Measurements from ENCODE around the gene TNPO2. TPM values are rescaled to one million over a fixed set of nuclear protein-coding genes. Genes with fewer than 3 reads are reported as not detected.
A peak's percentile ranks its signal among the peaks of the same experiment; 100 is the strongest.

The TNPO2 gene
- total RNA-seq, 1 donor from 2014 or later: 153 TPM

GRCh38 chr19:12754465-12755196, 30.9 kb upstream of the TNPO2 start:
- Mint-ChIP-seq H3K36me3 (ENCODE audit: low read depth) (no peaks in the 10 kb centered on the region), H3K27ac (no peak overlapping the region), H3K27me3 (ENCODE audit: insufficient read depth) (peaks cover 10% of the 10 kb centered on the region), H3K4me1 (ENCODE audit: low read depth) (peaks cover 5% of the 10 kb centered on the region), H3K4me3 (no peak overlapping the region), H3K9me3 (no peaks in the 10 kb centered on the region)
- no peak for DNase-seq (ENCODE audit: low spot score)
- intact Hi-C loops (cut with micrococcal nuclease): no loop called here

DNA sequence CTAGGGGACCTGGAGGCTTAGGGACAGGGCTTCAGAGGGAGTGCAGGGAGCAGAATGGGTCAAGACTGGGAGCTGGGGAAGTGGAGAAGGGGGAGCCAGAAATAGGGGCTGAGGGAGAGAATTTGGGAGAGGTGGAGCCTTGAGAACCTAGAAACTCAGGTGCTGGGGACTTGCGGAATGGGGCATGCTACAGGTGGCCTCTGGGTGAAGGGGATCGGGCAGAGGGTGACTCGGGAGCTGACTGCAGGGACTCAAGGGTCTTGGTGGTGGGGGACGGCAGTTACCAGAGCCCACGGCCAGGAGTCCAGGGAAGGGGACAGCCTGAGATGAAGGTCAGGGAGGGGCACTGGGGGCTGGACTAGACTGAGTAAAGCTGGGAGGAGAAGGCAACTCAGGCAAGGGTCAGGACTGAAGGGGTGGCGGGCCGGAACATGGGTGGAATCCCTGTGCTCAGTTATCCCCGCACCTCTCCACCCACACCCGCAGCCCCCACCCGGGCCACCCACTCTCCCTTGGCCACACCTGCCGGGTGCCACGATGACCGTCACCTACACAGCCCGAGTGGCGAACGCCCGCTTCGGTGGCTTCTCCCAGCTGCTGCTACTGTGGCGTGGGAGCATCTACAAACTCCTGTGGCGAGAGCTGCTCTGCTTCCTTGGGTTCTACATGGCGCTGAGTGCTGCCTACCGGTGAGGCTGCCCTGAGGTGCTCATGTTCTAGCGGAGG, 28.5 kb upstream of the TNPO2 start:
- Mint-ChIP-seq H3K9me3 (peaks cover 6% of the 10 kb centered on the region), H3K4me1 (ENCODE audit: low read depth) (peaks cover under 1% of the 10 kb centered on the region), H3K4me3 (no peak overlapping the region), H3K27me3 (ENCODE audit: insufficient read depth) (peaks cover 5% of the 10 kb centered on the region), H3K36me3 (ENCODE audit: low read depth) (peaks cover 12% of the 10 kb centered on the region), H3K27ac (no peak overlapping the region)
- intact Hi-C loops (cut with micrococcal nuclease): no loop called here
- DNase-seq (ENCODE audit: low spot score): no peak

DNA sequence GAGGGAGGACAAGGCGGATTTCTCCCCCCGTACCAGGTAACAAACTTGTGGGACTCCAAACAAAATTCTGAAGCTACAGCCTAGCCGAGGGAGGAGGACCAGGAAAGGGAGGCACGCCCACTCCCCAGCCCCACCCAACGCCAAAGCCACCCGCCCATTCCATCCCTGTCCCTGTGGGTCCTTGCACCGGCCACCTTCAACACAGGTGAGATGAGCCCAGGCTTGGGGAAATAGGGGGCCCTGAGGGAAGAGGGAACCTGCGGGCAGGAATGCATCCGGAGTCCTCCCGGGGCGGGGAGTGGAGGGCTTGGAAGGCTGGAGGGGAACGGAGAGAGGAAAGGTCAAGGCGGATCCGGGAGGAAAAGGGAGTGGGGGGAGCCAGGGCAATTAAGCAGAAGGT, 27.9 kb upstream of the TNPO2 start, which contains the start of gene BEST2:
BEST2 (plus strand) TSS at position 157 of the 400 bp plus-strand sequence. CDS start 802 bp downstream, outside the sequence.
- no peak for DNase-seq (ENCODE audit: low spot score)
- peaks cover 6% of the 10 kb centered on the region for H3K9me3 Mint-ChIP-seq
- H3K27ac Mint-ChIP-seq: no peak within 1 kb of the TSS
- no peaks in the 10 kb centered on the region for H3K4me1 Mint-ChIP-seq (ENCODE audit: low read depth)
- intact Hi-C loops (cut with micrococcal nuclease): no loop called here
- peaks cover 5% of the 10 kb centered on the region for H3K27me3 Mint-ChIP-seq (ENCODE audit: insufficient read depth)
- no peak within 1 kb of the TSS for H3K4me3 Mint-ChIP-seq
- H3K36me3 Mint-ChIP-seq (ENCODE audit: low read depth): peaks cover 15% of the 10 kb centered on the region

DNA sequence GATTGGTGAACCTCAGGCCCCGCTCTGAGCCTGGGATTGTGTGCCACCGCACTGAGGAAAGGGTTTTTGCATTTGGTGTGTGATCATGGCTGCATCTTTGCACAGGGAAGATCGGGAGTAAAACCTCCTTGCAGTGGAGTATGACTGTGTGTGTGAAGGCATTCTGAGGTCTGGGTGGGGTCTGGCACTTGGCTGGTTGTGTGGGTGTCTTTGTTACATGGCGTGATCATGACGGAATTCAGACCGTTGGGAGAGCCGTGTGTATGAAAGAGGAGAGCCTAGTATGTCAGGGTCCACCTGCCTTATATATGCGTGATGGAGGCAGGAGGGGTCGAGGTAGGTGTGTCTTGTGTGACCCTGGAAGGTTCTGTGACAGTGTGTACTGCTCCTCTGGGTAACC, 27.1 kb upstream of the TNPO2 start:
- no peak overlapping the region for H3K27ac Mint-ChIP-seq
- no peaks in the 10 kb centered on the region for H3K4me1 Mint-ChIP-seq (ENCODE audit: low read depth)
- intact Hi-C loops (cut with micrococcal nuclease): no loop called here
- H3K36me3 Mint-ChIP-seq (ENCODE audit: low read depth): peaks cover 15% of the 10 kb centered on the region
- peaks cover 6% of the 10 kb centered on the region for H3K9me3 Mint-ChIP-seq
- DNase-seq (ENCODE audit: low spot score): no peak
- peaks cover 5% of the 10 kb centered on the region for H3K27me3 Mint-ChIP-seq (ENCODE audit: insufficient read depth)
- no peak overlapping the region for H3K4me3 Mint-ChIP-seq

DNA sequence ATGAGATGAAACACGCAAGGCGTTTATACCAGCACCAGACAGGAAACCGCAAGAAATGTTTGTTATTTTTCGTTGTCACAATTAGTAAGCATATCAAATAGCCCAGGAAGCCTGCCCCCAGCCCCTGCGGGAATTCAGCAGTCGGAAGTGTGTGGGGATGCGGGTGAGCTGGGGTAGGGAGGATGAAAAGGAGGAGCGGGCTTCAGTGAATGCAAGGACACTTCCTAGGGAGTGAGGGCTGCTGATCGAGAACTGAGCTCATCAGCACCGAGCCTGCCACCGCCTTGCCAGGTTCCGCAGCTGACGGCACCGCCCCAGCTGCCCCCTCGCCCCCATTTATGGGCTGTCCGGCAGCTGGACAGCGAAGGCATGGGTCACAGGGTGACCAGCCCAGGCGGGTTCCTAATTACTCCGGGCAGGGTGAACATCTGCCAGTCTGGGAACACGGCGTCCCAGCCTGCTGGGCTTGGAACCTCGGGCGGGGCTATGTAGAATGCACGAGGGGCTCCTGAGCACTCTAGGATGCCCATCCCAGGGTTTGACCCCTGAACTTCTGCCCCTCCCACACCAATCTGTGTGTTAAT, 26.3 kb upstream of the TNPO2 start:
- no peak overlapping the region for H3K27ac Mint-ChIP-seq
- peaks cover 6% of the 10 kb centered on the region for H3K9me3 Mint-ChIP-seq
- H3K4me1 Mint-ChIP-seq (ENCODE audit: low read depth): no peaks in the 10 kb centered on the region
- peaks cover 5% of the 10 kb centered on the region for H3K27me3 Mint-ChIP-seq (ENCODE audit: insufficient read depth)
- H3K36me3 Mint-ChIP-seq (ENCODE audit: low read depth): peaks cover 18% of the 10 kb centered on the region
- intact Hi-C loops (cut with micrococcal nuclease): no loop called here
- H3K4me3 Mint-ChIP-seq: no peak overlapping the region
- DNase-seq (ENCODE audit: low spot score): no peak

DNA sequence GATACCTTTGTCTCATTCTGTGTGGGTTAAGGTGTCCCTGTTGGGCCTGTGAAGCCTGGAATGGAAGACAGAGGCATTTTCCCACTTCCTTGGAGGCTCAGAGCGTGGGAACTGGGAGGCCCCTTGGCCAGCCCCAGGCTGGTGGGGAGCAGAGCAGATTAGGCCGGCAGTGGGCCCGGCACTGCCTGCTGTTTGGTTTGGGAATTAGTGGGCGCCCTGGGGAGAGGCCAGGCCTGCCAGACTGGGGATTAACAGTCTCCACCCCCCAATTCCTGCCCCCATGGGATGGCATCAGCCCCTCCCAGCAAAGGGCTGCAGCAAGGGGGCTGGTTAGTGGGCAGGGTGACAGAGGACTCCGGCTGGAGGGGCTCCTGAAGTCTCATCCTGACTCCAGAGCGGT, 24.8 kb upstream of the TNPO2 start:
- intact Hi-C loops (cut with micrococcal nuclease): no loop called here
- no peak for DNase-seq (ENCODE audit: low spot score)
- Mint-ChIP-seq H3K9me3 (peaks cover 6% of the 10 kb centered on the region), H3K36me3 (ENCODE audit: low read depth) (peaks cover 22% of the 10 kb centered on the region), H3K27ac (no peak overlapping the region), H3K4me3 (no peak overlapping the region), H3K27me3 (ENCODE audit: insufficient read depth) (peaks cover 5% of the 10 kb centered on the region), H3K4me1 (ENCODE audit: low read depth) (no peaks in the 10 kb centered on the region)

- Mint-ChIP-seq H3K27me3 (ENCODE audit: insufficient read depth) (no peaks in the 10 kb centered on the region), H3K4me1 (ENCODE audit: low read depth) (no peaks in the 10 kb centered on the region), H3K36me3 (ENCODE audit: low read depth) (peaks cover 29% of the 10 kb centered on the region), H3K9me3 (peaks cover 6% of the 10 kb centered on the region), H3K27ac (no peak overlapping the region), H3K4me3 (no peak overlapping the region)
- DNase-seq (ENCODE audit: low spot score): no peak
- intact Hi-C loops (cut with micrococcal nuclease): no loop called here
Measured at GRCh38 chr19:12745166-12745897, 21.6 kb upstream of the TNPO2 start.

DNA sequence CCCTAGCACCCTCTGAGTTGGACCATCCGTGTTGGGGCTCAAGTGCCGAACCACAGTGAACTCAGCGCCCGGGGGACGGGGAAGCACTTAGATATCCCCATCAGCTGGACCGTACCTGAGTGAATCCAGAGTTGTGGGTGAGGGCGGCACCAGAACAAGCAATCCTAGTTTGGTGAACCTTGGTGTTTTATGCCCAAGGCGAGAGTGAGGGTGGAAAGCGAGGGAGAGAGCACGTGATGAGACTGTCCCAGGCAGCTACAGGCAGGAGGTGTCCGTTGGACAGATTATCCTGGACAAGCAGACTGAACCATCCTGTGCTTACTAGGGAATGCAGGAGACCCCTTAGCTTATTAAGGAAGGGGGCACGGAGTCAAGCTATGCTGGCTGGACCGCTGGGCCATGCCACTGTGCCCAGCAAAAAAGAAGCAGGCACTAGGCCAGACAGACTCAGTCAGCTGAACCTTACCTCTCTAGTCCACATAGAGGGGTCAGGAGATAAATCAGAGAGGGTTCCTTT, 14.2 kb upstream of the TNPO2 start:
- DNase-seq (ENCODE audit: low spot score): no peak
- H3K9me3 Mint-ChIP-seq: no peaks in the 10 kb centered on the region
- intact Hi-C loops (cut with micrococcal nuclease): loop anchor here (1.0 to 10.0 kb wide), 9 partner anchors 16 to 1643 kb away; partner anchors contain the start of genes CALR, DHPS, FBXW9 and GCDH
- peak overlapping the region; percentile 99 for H3K4me3 Mint-ChIP-seq
- H3K4me1 Mint-ChIP-seq (ENCODE audit: low read depth): peaks cover 23% of the 10 kb centered on the region
- no peaks in the 10 kb centered on the region for H3K27me3 Mint-ChIP-seq (ENCODE audit: insufficient read depth)
- peak overlapping the region; percentile 29 for H3K27ac Mint-ChIP-seq
- H3K36me3 Mint-ChIP-seq (ENCODE audit: low read depth): peaks cover 17% of the 10 kb centered on the region

DNA sequence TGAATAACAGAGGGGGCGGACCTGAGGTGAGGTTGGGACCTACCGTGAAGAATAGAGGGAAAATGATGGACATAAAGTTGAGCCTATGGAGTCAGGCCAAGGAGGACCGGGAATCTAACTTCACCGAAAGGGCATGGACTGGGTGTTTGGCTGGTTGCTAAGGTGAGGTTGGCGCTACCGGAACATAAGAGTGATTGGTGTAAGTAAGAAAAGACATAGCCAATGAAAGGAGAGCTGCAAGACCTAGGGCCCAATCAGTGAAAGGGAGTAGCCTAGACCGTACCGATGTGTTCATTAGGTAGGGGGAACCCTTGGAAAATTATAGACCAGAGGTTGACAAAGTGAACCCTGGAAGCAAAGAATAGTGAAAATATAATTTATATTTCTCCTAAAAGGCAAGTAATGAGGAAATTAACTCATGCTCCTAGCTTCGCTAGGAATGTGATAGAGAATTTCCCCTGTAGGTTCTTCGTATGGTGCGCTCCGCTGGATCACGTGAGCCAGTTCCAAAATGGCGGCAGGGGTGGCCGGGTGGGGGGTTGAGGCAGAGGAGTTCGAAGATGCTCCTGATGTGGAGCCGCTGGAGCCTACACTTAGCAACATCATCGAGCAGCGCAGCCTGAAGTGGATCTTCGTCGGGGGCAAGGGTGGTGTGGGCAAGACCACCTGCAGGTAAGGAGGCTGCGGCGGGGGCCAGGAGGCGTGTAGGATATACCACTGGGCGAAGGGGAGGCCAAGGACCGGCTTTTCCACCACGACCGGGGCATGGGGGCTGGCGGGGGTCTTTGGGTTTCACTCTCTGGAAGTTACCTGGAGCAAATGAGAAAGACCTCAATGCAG, 13.5 kb upstream of the TNPO2 start, which contains the start of gene GET3:
GET3 (plus strand) TSS at position 503 of the 840 bp plus-strand sequence; CDS start at position 512, 9 bp downstream.
- no peaks in the 10 kb centered on the region for H3K27me3 Mint-ChIP-seq (ENCODE audit: insufficient read depth)
- peak; percentile 75 for DNase-seq (ENCODE audit: low spot score)
- peak within 1 kb of the TSS; percentile 99 for H3K4me3 Mint-ChIP-seq
- intact Hi-C loops (cut with micrococcal nuclease): loop anchor here (1.0 to 10.0 kb wide), 9 partner anchors 15 to 1642 kb away; partner anchors contain the start of genes CALR, DHPS, FBXW9 and GCDH
- H3K36me3 Mint-ChIP-seq (ENCODE audit: low read depth): peaks cover 18% of the 10 kb centered on the region
- peak within 1 kb of the TSS; percentile 83 for H3K27ac Mint-ChIP-seq
- H3K4me1 Mint-ChIP-seq (ENCODE audit: low read depth): peaks cover 28% of the 10 kb centered on the region
- H3K9me3 Mint-ChIP-seq: no peaks in the 10 kb centered on the region

GRCh38 chr19:12733369-12734214, 9.9 kb upstream of the TNPO2 start:
- intact Hi-C loops (cut with micrococcal nuclease): loop anchor here (1.0 to 10.0 kb wide), 7 partner anchors 10 to 1639 kb away; partner anchors contain the start of genes FARSA, FBXW9, NACC1 and TNPO2
- Mint-ChIP-seq H3K9me3 (no peaks in the 10 kb centered on the region), H3K4me3 (peak overlapping the region; percentile 99), H3K4me1 (ENCODE audit: low read depth) (peaks cover 38% of the 10 kb centered on the region), H3K27ac (peak overlapping the region; percentile 98), H3K27me3 (ENCODE audit: insufficient read depth) (no peaks in the 10 kb centered on the region), H3K36me3 (ENCODE audit: low read depth) (peaks cover 28% of the 10 kb centered on the region)
- DNase-seq (ENCODE audit: low spot score): peak; percentile 52

- H3K4me1 Mint-ChIP-seq (ENCODE audit: low read depth): peaks cover 33% of the 10 kb centered on the region
- no peak overlapping the region for H3K4me3 Mint-ChIP-seq
- H3K27me3 Mint-ChIP-seq (ENCODE audit: insufficient read depth): no peaks in the 10 kb centered on the region
- intact Hi-C loops (cut with micrococcal nuclease): loop anchor here (10.0 kb wide), 2 partner anchors 383 to 1637 kb away; partner anchors contain the start of genes NACC1 and TRMT1
- peaks cover 39% of the 10 kb centered on the region for H3K36me3 Mint-ChIP-seq (ENCODE audit: low read depth)
- H3K27ac Mint-ChIP-seq: no peak overlapping the region
- no peak for DNase-seq (ENCODE audit: low spot score)
- no peaks in the 10 kb centered on the region for H3K9me3 Mint-ChIP-seq
Measured at GRCh38 chr19:12731337-12731736, 7.6 kb upstream of the TNPO2 start.

Measured in activated T-helper 1 cell treated with anti-CD3 and anti-CD28 coated beads, Interleukin-12 subunit alpha, Interleukin-12 subunit beta, Interleukin-2, Interleukin-4 antibody, amounts not matched to agents 30 ng/mL and 10 ng/mL and 1 ng/mL, durations not matched to agents 14 hours and 24 hours and 36 hours (primary cell).